Transverse colon (tissue), 4 donors: ENCODE results near the gene TBC1D9B.

Experiments
- CTCF ChIP-seq, 5 experiments: fragments of 200-600 bp in 3 of 5; fragments of 450-650 bp in 2 of 5; sonication (generic) in 3 of 5; IDR thresholded peaks; 1 replicate in 2 of 5; 2 replicates in 3 of 5; pipeline ENCODE4 v1.5.1; 2016 to 2017; ENCODE audit warnings: antibody characterized with exemption in 5 of 5, inconsistent platforms in 3 of 5, mild to moderate bottlenecking in 2 of 5, moderate library complexity in 1 of 5
- EP300 ChIP-seq: sonication (generic); formaldehyde crosslinking; IDR thresholded peaks from one replicate; pipeline ENCODE4 v1.6.1; 2017; ENCODE audit warnings: antibody characterized with exemption, low read depth
- POLR2A ChIP-seq: fragments of 450-650 bp; IDR thresholded peaks from one replicate; pipeline ENCODE4 v1.6.1; 2016; ENCODE audit warnings: antibody characterized with exemption, mild to moderate bottlenecking, moderate library complexity
- POLR2AphosphoS5 ChIP-seq, 3 donors: sonication (generic); formaldehyde crosslinking; IDR thresholded peaks; one replicate each; pipeline ENCODE4 v1.6.1; 2016; ENCODE audit warnings: antibody characterized with exemption in 3 of 3

- no peak for TF ChIP-seq CTCF (IDR thresholded peaks at IDR 0.05)
- TF ChIP-seq POLR2AphosphoS5 (IDR thresholded peaks at IDR 0.05) = no peak
- no peak for TF ChIP-seq POLR2A
- no peak for TF ChIP-seq EP300
Measured at GRCh38 chr5:179869641-179870402, 37.9 kb downstream of the TBC1D9B start.
